CD4-positive, alpha-beta T cell treated with Interleukin-4 for 4 hours (primary cell): ENCODE results near the gene TMEM60.

Source experiments
- DNase-seq: peaks from one replicate; pipeline ENCODE4 v3.0.0-alpha.2; 2020

Gene TMEM60

GRCh38 chr7:77766801-77767605 lies 31.2 kb downstream of the TMEM60 start:
- DNase-seq, result no peak

- DNase-seq, result no peak
Observed at GRCh38 chr7:77765906-77766800, 32.1 kb downstream of the TMEM60 start.

GRCh38 chr7:77765481-77765880 lies 32.8 kb downstream of the TMEM60 start:
- DNase-seq, result no peak

GRCh38 chr7:77760809-77761453 lies 37.3 kb downstream of the TMEM60 start:
- DNase-seq, result no peak

GRCh38 chr7:77759294-77759889 lies 38.8 kb downstream of the TMEM60 start:
- DNase-seq, result peak; percentile 81

GRCh38 chr7:77757589-77757988 lies 40.6 kb downstream of the TMEM60 start:
- DNase-seq, result no peak

GRCh38 chr7:77753173-77753572 lies 45.1 kb downstream of the TMEM60 start:
- no peak for DNase-seq

- peak; percentile 18 for DNase-seq
Observed at GRCh38 chr7:77752016-77752415, 46.2 kb downstream of the TMEM60 start.

- DNase-seq, result no peak
Observed at GRCh38 chr7:77747718-77748117, 50.5 kb downstream of the TMEM60 start.

GRCh38 chr7:77747178-77747577 lies 51.1 kb downstream of the TMEM60 start:
- DNase-seq, result no peak

- DNase-seq, result no peak
Observed at GRCh38 chr7:77746824-77747165, 51.4 kb downstream of the TMEM60 start.

- no peak for DNase-seq
Observed at GRCh38 chr7:77746164-77746823, 51.9 kb downstream of the TMEM60 start.

- DNase-seq, result no peak
Observed at GRCh38 chr7:77745746-77746145, 52.5 kb downstream of the TMEM60 start.
